Neuronal stem cell (in vitro differentiated cells): ENCODE results near the gene LRRC25.
A peak's percentile ranks its signal among the peaks of the same experiment; 100 is the strongest.

Experiments
- DNase-seq: peaks from one replicate; pipeline ENCODE4 v3.0.0-alpha.2; 2013; ENCODE audit warnings: low spot score
- H2AFZ ChIP-seq: one replicate; pipeline ENCODE4 v1.6.1; 2013; ENCODE audit warnings: mild to moderate bottlenecking, low read length, inconsistent platforms
- H2AK5ac ChIP-seq: 2 replicates; pipeline ENCODE4 v1.6.1; 2013; ENCODE audit warnings: low read depth, mild to moderate bottlenecking, inconsistent platforms, low read length, moderate library complexity, mixed read lengths
- H2BK120ac ChIP-seq: 2 replicates; pipeline ENCODE4 v1.6.1; 2013; ENCODE audit warnings: low read depth, mild to moderate bottlenecking, inconsistent platforms, low read length, moderate library complexity, mixed read lengths
- H2BK12ac ChIP-seq: one replicate; pipeline ENCODE4 v1.6.1; 2013; ENCODE audit warnings: low read length, inconsistent platforms
- H2BK15ac ChIP-seq: 2 replicates; pipeline ENCODE4 v1.6.1; 2013; ENCODE audit warnings: mild to moderate bottlenecking, low read length, inconsistent platforms, mixed read lengths
- H2BK5ac ChIP-seq: one replicate; pipeline ENCODE4 v1.6.1; 2013; ENCODE audit warnings: inconsistent platforms, mild to moderate bottlenecking, low read length, moderate library complexity
- H3K14ac ChIP-seq: one replicate; pipeline ENCODE4 v1.6.1; 2013; ENCODE audit warnings: low read length, inconsistent platforms
- H3K18ac ChIP-seq: 2 replicates; pipeline ENCODE4 v1.6.1; 2013; ENCODE audit warnings: low read length, inconsistent platforms
- H3K23ac ChIP-seq: 2 replicates; pipeline ENCODE4 v1.6.1; 2013; ENCODE audit warnings: low read depth, mild to moderate bottlenecking, mixed read lengths, low read length, inconsistent platforms; ENCODE audit not compliant: poor library complexity
- H3K27ac ChIP-seq: replicated peaks from 3 replicates; pipeline ENCODE4 v1.5.1; 2013; ENCODE audit warnings: low read length, inconsistent platforms
- H3K27me3 ChIP-seq, 3 experiments: 2 replicates each; pipeline ENCODE4 v1.6.1; 2013; ENCODE audit warnings: low read length in 3 of 3, mild to moderate bottlenecking in 2 of 3, inconsistent platforms in 1 of 3, low read depth in 1 of 3, mixed read lengths in 1 of 3, moderate library complexity in 1 of 3; ENCODE audit not compliant: control insufficient read depth in 3 of 3, insufficient read depth in 3 of 3
- H3K36me3 ChIP-seq, 2 donors: replicated peaks in 1 of 2; 2 replicates each; pipeline ENCODE4 v1.6.1; 2013; ENCODE audit warnings: low read length in 2 of 2; ENCODE audit not compliant: control insufficient read depth in 2 of 2, insufficient read depth in 2 of 2
- H3K4ac ChIP-seq: 2 replicates; pipeline ENCODE4 v1.6.1; 2013; ENCODE audit warnings: inconsistent platforms, mild to moderate bottlenecking, low read length, moderate library complexity
- H3K4me1 ChIP-seq, 2 donors: 1 replicate in 1 of 2; 2 replicates in 1 of 2; pipeline ENCODE4 v1.6.1; 2013; ENCODE audit warnings: low read length in 2 of 2, low read depth in 1 of 2; ENCODE audit not compliant: control insufficient read depth in 2 of 2, insufficient read depth in 1 of 2
- H3K4me2 ChIP-seq: one replicate; pipeline ENCODE4 v1.6.1; 2013; ENCODE audit warnings: mild to moderate bottlenecking, low read length, inconsistent platforms; ENCODE audit not compliant: insufficient read depth, poor library complexity, severe bottlenecking
- H3K4me3 ChIP-seq, 2 donors: 2 replicates each; pipeline ENCODE4 v1.5.1; 2013; ENCODE audit warnings: low read length in 2 of 2, mild to moderate bottlenecking in 2 of 2, inconsistent platforms in 1 of 2, moderate library complexity in 1 of 2
- H3K79me1 ChIP-seq: one replicate; pipeline ENCODE4 v1.6.1; 2013; ENCODE audit warnings: low read depth, mild to moderate bottlenecking, inconsistent platforms, low read length, moderate library complexity
- H3K9ac ChIP-seq: one replicate; pipeline ENCODE4 v1.6.1; 2013; ENCODE audit warnings: mild to moderate bottlenecking, low read depth, low read length, inconsistent platforms; ENCODE audit not compliant: poor library complexity
- H3K9me3 ChIP-seq, 2 donors: replicated peaks in 1 of 2; 2 replicates each; pipeline versions ENCODE3 to v1.6.1; 2013; ENCODE audit warnings: low read length in 2 of 2, mild to moderate bottlenecking in 2 of 2, inconsistent platforms in 1 of 2, low read depth in 1 of 2, mixed read lengths in 1 of 2, moderate library complexity in 1 of 2; ENCODE audit not compliant: control insufficient read depth in 2 of 2, insufficient read depth in 1 of 2
- H4K8ac ChIP-seq: one replicate; pipeline ENCODE4 v1.6.1; 2013; ENCODE audit warnings: low read depth, mild to moderate bottlenecking, inconsistent platforms, low read length, moderate library complexity
- H4K91ac ChIP-seq: one replicate; pipeline ENCODE4 v1.6.1; 2013; ENCODE audit warnings: low read length, low read depth, mild to moderate bottlenecking, inconsistent platforms; ENCODE audit not compliant: poor library complexity
- WGBS, 2 donors: extraction: QIAGEN DNeasy Blood & Tissue Kit; methylation state at CpG; one replicate each; pipeline ENCODE4 v1.1.7; 2013; ENCODE audit warnings: missing lambda C conversion rate in 2 of 2, mixed read lengths in 1 of 2; ENCODE audit not compliant: insufficient read length in 2 of 2, insufficient replicate concordance in 1 of 2; ENCODE audit errors: extremely low coverage in 2 of 2; 5-methylcytosine and 5-hydroxymethylcytosine counted together

LRRC25 gene

GRCh38 chr19:18422530-18423191 is 25.2 kb upstream of the LRRC25 start:
- no peak overlapping the region for H2BK15ac ChIP-seq
- peak overlapping the region; percentile 35 for H2BK5ac ChIP-seq
- peaks cover 30 to 60% of the 10 kb centered on the region in 2 donors for H3K4me1 ChIP-seq
- no peak overlapping the region for H3K14ac ChIP-seq
- peaks cover 0 to 22% of the 10 kb centered on the region in 2 donors for H3K36me3 ChIP-seq
- no peak overlapping the region for H3K4me3 ChIP-seq
- no peak overlapping the region for H3K23ac ChIP-seq
- H3K9ac ChIP-seq: peak overlapping the region; percentile 63
- no peak overlapping the region for H3K4ac ChIP-seq
- H2AK5ac ChIP-seq: peak overlapping the region; percentile 83
- DNase-seq: no peak
- no peak overlapping the region for H3K4me2 ChIP-seq
- H3K79me1 ChIP-seq: peaks cover 19% of the 10 kb centered on the region
- WGBS, 2 donors: no CpG with 5 or more reads among the region's 14 CpGs
- no peak overlapping the region for H4K91ac ChIP-seq
- H2BK120ac ChIP-seq: no peak overlapping the region
- no peak overlapping the region for H4K8ac ChIP-seq
- H2AFZ ChIP-seq: no peak overlapping the region
- H3K27me3 ChIP-seq: peaks cover 0 to 20% (median 0%) of the 10 kb centered on the region in 3 experiments
- H2BK12ac ChIP-seq: no peak overlapping the region
- H3K9me3 ChIP-seq: peaks cover 0 to 2% of the 10 kb centered on the region in 2 donors
- no peak overlapping the region for H3K27ac ChIP-seq
- H3K18ac ChIP-seq: no peak overlapping the region

GRCh38 chr19:18421371-18421959 is 24.0 kb upstream of the LRRC25 start:
- no peak overlapping the region for H2BK5ac ChIP-seq
- WGBS, 2 donors: no CpG with 5 or more reads among the region's 12 CpGs
- H3K9ac ChIP-seq: peak overlapping the region; percentile 7
- H2AFZ ChIP-seq: no peak overlapping the region
- peaks cover 36 to 62% of the 10 kb centered on the region in 2 donors for H3K4me1 ChIP-seq
- no peak overlapping the region for H2BK120ac ChIP-seq
- H3K36me3 ChIP-seq: peaks cover 0 to 15% of the 10 kb centered on the region in 2 donors
- peak overlapping the region in 1 of 2 donors; percentile 0 for H3K4me3 ChIP-seq
- no peak overlapping the region for H3K27ac ChIP-seq
- DNase-seq: no peak
- peaks cover 15% of the 10 kb centered on the region for H3K79me1 ChIP-seq
- no peak overlapping the region for H3K4me2 ChIP-seq
- H2BK15ac ChIP-seq: no peak overlapping the region
- no peak overlapping the region for H3K14ac ChIP-seq
- no peak overlapping the region for H3K18ac ChIP-seq
- H3K27me3 ChIP-seq: peaks cover 0 to 20% (median 0%) of the 10 kb centered on the region in 3 experiments
- peaks cover 0 to 2% of the 10 kb centered on the region in 2 donors for H3K9me3 ChIP-seq
- no peak overlapping the region for H2BK12ac ChIP-seq
- H4K91ac ChIP-seq: no peak overlapping the region
- no peak overlapping the region for H4K8ac ChIP-seq
- H3K4ac ChIP-seq: no peak overlapping the region
- H3K23ac ChIP-seq: peak overlapping the region; percentile 37
- peak overlapping the region; percentile 36 for H2AK5ac ChIP-seq

- Histone ChIP-seq H3K14ac (no peak overlapping the region), H2BK120ac (no peak overlapping the region), H3K27ac (no peak overlapping the region), H3K79me1 (peaks cover 14% of the 10 kb centered on the region), H2BK5ac (no peak overlapping the region), H3K4ac (no peak overlapping the region), H3K9me3 (peaks cover 0 to 2% of the 10 kb centered on the region in 2 donors), H3K18ac (no peak overlapping the region), H3K4me3 (peak overlapping the region in 1 of 2 donors; percentile 83), H3K23ac (peak overlapping the region; percentile 37), H2BK15ac (no peak overlapping the region), H4K91ac (peak overlapping the region; percentile 43), H4K8ac (no peak overlapping the region), H3K9ac (no peak overlapping the region), H3K36me3 (peaks cover 0 to 15% of the 10 kb centered on the region in 2 donors), H2AK5ac (peak overlapping the region; percentile 36), H2AFZ (no peak overlapping the region), H3K27me3 (peaks cover 0 to 20% (median 0%) of the 10 kb centered on the region in 3 experiments), H2BK12ac (no peak overlapping the region), H3K4me2 (no peak overlapping the region), H3K4me1 (peaks cover 36 to 64% of the 10 kb centered on the region in 2 donors)
- WGBS, 2 donors: no CpG with 5 or more reads among the region's 2 CpGs
- DNase-seq: no peak
These were observed 23.5 kb upstream of the LRRC25 start for GRCh38 chr19:18420930-18421329.
